Occipital lobe (tissue), 2 donors: ENCODE results near the gene SSPN. TPM values are rescaled to one million over a fixed set of nuclear protein-coding genes. Genes with fewer than 3 reads are reported as not detected.

ENCODE experiments used
- DNase-seq: peaks from one replicate; lab custom pipeline; 2025; lab: John Stamatoyannopoulos, UW
- total RNA-seq: library from RNA; depleted of rRNA; stranded (reverse); fragments of >200 nt; gene quantifications from one replicate; pipeline ENCODE4 v1.2.3, GENCODE V29; 2014

SSPN gene, protein sequence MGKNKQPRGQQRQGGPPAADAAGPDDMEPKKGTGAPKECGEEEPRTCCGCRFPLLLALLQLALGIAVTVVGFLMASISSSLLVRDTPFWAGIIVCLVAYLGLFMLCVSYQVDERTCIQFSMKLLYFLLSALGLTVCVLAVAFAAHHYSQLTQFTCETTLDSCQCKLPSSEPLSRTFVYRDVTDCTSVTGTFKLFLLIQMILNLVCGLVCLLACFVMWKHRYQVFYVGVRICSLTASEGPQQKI
- total RNA-seq: 3.7 TPM

DNA sequence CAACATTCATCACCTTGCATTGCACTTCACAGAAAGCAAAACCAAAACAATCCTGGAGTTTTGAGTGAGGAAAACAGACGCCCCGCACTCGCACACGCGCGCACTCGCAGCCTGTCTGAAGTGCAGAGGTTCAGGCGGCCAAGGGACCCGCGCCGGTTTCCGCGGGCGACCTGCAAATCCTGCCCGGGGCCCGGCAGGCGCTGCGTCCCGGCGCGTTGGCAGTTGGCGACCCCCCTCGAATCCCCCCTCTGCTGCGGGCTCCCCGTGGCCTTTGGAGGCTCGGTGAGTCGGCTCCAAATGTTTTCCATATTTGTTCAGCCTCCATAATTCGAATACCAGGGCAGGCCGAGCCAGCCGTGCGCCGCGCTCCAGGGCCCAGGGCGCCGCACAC, at the start of gene SSPN:
TSS of gene SSPN (plus strand) at position 324 of the 391 bp plus-strand sequence. CDS start 100 bp downstream, outside the sequence.
- DNase-seq: peak; percentile 64

DNA sequence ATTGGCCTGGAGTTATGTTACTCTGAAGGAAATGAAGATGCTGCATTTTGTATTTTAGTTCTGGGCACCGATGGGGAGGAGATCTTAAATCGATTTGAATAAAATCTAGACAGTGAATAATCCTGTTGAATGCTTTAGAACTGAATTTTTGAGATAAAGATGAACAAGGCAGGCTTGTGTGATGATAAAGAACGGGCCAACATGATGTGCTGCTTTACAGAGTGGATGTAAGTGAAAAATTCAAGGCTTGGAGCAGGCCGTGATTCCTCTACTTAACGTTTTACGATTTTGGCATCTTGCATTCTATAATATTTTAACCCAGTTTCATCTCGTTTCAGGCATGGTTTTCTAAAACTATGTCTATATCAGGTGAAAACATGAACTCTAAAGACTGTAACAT, 47.1 kb upstream of the SSPN start:
- DNase-seq: no peak

DNA sequence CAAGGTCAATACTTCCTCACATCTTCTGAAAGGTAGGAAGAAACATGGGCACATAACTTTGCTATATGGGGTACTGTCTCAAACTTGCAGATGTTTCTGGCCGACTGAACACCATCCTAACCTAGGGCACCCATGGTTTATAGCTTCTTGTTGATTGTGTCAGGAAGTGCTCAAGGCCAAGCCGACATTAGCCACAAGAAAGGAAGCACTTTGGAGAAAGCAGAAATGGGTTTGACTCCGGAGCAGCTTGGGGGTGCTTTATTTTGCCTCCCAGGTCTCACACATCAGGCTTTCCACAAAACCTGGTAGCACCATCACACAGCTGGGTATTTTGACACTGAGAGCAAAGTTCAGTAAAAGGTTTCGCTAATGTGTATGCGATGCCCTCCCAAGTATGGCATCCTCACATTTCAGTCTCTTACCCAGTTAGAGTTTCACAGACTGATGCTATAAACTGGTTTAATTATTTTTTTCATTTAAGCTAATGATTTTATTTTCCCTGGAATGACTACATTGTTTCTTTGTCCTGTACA, 45.3 kb upstream of the SSPN start:
- no peak for DNase-seq

DNA sequence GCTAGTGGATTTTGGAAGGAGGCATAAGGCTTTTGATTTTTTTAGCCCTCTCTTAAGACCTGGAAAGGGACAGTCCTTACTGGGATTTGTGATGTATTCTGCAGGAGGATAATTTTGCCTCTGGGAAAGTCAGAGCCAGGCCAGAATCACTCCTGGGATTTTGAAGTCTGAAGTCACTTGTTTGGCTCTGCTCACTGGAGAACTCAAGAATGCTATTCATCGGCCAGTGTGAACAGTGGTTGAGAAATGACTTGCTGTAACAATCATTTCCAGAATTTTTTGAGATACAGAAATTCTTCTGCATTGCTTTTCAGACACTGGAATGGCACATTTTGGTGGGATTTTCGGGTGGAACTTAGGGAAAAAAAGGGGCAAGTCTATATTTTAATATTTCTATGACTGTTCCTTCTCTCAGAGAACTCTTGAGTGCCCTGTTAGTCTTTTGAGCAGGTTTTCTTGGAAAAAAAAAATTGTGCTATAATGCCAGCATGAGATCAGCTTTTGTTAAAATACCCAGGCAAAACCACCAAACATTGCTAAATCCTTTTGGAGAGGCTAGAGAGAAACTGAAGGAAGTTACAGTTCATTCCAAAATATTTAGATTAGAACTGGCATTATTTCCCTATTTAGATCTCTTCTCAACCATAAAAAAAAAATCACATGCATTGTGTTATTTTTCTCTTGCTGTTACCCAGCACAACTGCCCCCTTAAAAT, 44.5 kb upstream of the SSPN start:
- no peak for DNase-seq

DNA sequence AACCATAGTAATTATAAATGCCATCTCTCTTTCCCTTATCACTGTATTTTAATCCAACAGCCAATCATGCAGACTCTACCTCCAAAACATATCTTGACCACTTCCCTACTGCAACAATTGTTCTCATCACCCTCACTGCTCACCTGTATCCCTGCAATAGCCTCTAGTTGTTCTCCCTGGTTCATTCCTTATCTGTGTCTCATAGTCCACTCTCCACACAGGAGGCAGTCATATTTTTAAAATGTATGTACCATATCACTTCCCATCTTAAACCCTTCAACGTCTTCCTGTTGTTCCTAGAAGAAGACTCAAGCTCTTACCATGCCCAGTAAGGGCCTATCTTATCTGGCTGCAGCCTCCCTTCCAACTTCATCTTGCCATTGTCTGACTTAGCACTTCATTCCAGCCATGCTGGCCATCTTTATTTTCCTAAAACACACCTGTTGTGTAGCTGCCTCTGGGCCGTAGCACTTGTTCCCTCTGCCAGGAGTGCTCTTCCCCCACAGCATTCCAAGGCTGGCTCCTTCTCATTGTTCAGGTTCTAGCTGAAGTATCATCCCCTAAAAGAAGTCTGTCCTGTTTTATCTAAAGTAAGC, 42.8 kb upstream of the SSPN start:
- no peak for DNase-seq

DNA sequence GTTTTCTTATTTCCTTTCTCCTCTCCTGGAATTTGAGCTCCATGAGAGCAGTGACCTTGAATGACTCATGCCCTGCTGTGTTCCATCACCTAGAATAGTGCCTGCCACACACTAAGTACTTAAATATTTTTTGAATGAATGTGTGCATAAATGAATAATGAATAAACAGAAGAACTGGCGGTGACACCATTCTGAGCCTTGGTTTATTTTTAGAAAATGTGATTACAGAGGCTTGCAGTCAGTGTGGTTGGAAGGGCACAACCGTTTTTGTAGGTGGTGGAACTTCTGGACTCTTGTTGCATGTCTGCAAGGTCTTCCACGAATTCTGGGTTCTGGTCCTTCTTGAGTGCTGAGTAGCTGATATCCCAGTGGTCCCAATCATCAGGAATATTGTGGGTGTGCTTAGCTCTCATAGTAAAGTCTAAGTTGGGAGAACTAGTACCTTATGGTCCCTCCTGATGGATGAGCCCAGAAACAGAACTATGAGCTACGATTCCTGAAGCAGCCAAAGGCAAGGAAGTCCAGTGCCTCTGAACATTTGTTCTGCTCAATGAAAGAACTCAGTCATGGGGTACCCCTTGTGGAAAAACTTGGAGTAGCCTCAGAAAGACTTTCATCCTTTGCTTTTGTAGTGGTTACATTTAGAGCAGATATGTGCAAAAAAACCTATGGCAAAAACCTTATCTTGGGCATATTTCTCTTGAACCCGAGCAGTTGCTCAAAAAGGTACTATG, 41.8 kb upstream of the SSPN start:
- no peak for DNase-seq

DNA sequence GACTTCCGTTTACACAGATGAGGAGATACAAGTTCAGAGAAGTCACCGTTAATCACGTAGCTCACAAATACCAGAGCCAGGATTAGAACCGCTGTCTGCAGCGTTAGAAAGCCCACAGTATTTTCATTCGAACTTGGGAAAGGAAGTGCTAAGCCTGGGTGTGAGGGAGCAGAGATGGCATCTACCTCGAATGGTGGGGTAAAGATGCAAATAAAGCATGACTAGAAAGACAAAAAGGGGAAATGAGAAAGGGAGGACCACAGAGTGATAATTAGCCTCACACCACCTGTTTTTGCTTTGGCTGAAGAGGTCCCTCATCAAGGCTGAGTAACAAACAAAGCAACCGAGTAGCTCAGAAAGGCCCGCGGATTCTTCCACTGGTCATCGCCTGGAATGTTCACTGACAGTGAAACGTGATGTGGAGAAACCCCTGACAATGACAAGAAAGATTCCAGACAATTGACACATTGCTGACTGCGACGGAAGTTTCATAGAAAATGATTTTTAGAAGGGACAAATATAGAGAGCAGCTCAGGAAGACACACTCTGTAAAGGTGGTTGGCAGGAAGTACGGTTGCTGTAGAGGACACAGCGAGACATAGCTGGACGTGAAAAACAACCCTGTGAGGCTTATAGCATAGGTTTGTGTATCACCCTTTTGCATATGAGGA, 39.0 kb upstream of the SSPN start:
- no peak for DNase-seq

DNA sequence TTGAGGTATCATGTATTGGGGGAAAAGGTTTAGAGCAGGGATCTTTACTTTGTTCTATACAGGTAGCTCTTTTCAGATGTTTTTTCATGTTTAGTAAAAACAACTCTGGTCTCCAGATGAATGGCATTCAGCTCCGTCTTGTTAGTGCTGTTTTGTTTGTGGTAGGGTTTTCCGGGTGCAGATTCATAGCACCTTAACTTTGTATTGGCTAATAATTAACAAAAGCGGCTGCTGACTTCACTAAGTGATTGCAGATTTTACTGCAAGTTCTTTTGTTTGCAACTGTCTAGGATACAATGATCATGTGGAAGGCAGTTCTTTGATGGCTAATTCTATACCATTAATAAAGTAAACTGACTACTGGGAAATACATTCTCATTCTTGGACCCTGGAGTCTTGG, 38.4 kb upstream of the SSPN start:
- no peak for DNase-seq

DNA sequence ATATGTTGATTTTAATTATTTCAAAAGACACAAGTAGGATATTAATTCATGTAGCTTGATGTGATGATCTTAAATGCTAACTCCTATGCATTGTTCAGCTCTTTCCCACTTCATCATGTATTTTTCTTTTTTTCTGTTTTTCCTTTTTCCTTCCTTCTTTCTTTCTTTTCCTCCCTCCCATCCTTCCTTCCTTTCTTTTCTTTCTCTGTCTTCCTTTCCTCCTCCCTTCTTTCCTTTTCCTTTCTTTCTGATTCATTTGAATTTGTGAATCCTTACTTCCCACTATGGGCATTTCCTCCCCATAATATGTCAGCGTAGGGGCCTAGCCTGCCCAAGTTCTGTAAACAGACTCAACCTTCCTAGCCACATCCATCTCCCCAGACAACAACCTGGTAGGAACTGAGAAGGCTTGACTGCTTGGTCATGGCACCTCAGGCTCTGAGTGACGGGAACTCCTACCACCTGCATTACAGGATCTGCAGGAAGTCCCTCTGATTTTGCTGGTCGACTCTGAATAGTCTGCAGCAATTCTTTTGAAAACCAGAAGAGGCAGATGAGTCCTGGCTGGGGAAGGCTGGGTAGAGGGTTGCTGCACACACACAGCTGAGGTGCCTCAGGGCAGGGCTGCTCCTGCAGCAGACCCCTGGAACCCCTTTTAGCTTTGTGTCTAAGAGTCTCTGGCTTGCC, 37.2 kb upstream of the SSPN start:
- no peak for DNase-seq

DNA sequence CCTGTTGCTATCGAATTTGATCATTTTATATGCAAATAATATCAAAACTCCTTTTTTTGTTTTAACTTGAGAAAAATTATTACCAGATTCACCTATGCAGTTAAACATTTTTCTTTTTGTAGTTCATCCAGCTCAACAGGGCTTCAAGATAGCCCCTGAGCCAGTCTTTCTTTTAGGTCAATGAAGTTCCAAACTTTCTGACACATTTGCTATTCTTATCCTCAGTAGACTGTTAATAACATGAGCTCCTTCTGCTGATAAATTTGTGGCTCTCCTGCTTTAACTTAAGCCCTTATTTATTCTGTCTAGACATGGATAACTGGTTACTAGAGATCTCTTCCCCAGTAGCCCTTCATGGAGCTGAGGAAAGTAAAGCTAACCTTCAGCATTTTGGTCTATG, 33.2 kb upstream of the SSPN start:
- DNase-seq: no peak

DNA sequence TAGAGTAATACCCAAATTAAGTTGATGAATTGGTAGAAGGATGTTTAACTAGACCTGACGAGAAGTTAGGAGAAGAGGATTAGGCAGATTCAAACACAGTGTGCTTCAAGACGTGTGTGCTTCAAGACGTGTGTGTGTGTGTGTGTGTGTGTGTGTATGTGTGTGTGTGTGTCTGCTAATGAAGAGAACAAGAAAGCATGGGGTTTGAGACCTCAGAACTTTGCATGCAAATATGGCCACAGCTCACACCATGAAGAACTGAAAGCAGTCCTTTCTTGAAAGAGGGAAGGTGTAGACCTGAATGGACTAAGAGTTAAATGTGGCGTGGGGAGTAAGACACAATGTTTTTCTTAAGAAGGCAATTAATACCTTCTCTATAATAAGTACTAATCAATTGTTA, 32.5 kb upstream of the SSPN start:
- no peak for DNase-seq

DNA sequence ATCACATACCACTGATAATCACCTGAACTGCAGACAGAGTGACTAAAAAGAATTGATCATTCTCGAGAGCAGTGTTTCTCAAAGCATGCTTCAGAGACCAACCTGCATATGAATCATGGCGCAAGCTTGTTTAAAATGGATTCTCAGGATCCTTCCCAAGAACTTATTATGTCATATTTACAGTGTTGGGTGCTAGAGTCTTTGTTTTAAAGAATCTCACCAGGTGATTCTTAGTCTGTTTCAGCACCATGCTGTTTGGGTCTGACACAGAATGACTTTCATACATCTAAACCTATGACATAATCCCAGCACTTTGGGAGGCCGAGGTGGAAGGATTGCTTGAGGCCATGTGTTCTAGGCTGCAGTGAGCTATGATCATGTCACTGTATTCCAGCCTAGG, 31.3 kb upstream of the SSPN start:
- no peak for DNase-seq

DNA sequence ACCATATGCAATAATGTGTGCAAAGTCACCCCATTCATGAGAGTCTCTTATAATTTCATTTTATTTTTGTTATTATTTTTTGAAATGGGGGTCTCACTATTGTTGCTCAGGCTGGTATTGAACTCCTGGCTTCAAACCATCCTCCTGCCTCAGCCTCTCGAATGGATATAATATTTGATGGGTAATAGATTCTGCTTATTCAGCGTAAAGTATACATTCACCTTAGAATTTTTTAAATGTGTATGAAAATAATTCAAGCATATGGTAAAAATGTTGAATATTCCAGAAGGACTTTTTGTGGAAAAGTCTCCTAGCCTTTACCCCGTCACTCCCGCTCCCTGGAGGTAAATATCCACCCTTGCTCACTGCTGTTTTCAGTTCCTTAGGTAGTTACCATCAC, 23.4 kb upstream of the SSPN start:
- no peak for DNase-seq

DNA sequence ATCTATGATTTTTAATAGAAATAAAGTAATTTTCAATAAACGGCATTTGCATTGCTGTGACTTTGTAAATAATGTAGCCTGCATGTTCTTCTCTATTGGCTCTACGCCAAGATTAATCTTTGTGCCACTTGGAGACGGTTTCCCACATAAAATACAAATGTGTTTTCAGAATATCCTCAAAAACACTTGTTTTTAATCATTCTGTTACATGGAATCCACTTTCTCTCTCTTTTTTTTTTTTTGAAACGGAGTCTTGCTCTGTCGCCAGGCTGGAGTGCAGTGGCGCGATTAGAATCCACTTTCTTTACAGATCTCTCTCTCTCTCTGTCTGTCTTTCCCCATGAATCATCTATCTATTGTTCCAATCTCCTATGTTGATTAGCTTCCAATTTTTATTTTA, 22.8 kb upstream of the SSPN start:
- DNase-seq: no peak

DNA sequence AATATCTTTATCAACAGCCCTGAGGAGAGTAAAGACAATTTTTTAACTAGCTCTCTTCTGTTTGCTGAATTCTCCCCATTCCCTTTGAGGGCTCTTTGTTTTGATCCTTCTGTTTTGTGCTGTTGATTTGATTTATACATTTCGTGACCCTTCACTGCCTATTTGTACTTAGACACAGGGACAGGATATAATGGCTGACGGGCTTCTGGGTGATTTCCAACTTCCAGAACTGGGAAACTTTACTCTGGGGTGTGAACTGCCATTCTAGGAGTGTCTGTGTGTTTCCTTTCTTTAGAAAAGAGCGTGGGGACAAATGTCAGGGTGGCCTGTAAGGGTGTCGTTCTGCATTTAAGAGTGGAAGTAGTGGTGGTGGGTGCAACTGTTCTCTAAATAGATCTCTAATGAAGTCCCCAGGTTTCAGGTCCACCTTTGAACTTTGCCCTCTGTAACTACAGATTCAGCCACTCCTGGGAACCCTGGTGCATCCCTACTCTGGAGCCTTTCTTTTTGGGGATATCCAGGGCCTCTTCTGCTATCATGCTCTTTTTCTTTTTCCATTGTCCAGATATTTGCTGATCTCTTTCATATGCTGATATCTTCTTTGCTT, 22.3 kb upstream of the SSPN start:
- no peak for DNase-seq

DNA sequence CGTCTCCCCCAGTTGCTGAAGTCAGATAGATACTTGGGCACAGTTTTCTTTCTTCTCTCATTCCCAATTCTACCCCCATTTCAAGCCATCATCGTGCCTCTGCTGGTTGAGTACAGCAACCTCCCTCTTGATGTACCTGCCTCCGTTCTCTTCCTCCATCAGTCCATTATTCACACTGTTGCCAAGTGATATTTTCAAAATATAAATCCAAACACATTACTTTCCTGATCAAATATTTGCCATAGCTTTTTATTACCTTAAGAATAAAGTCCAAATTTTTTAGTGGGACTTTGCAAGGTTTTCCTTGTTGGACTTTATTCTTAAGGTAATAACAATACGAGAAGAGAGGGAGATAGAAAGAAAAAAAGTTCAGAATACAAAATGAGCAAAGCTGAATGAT, 18.6 kb upstream of the SSPN start:
- DNase-seq: no peak

DNA sequence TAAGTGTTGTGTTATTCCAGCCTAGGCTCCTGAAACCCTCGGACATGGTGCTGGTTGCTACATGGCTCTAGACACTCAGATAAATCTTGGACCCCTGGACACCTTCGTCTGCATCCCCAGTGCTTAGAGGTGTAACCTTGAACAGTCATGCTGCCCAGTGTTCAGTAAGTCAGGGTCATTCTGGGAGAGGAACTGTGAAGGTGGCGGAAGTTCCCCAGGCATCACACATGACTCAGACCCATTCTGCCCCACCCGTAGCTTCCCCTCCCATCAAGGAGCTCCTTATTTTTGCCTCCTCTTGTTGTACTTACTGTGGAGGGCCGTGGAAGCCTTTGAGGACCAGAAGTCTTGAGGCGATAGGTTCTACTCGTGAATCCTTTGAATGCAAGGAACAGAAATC, 18.1 kb upstream of the SSPN start:
- no peak for DNase-seq

DNA sequence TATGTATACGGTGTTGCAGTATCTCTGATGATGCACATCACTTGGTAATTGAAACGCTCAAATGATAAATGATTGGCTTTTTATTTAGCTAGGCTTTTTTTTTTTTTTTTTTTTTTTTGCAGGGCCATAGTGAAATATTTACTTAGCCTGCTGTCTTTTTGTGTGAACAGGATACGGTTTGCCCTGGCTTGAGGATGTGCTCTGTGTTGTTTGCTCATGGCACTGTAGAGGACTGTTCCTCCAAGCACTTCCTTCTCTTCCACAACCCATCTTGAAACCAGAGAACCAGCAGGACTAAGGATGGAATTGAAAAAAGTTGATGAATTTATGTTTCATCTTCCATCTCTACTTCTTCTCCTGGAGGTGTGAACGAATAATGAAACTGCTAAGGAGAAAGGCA, 15.5 kb upstream of the SSPN start:
- DNase-seq: no peak

DNA sequence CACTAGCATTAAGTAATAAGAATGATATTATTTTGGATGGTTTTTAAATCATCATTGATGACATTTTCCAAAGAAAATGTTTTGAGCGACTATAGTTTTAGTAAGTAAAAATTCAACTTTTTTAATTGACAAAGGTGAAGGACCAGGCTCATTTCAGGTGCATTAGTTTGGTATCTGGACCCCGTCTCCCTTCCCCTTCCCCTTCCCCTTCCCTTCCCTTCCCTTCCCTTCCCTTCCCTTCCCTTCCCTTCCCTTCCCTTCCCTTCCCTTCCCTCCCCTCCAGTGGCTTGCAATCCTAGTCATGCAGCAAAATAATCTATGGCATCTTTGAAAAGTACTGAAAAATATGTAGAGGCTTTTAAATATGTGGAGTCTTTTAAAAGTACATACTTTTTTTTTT, 13.0 kb upstream of the SSPN start:
- no peak for DNase-seq

DNA sequence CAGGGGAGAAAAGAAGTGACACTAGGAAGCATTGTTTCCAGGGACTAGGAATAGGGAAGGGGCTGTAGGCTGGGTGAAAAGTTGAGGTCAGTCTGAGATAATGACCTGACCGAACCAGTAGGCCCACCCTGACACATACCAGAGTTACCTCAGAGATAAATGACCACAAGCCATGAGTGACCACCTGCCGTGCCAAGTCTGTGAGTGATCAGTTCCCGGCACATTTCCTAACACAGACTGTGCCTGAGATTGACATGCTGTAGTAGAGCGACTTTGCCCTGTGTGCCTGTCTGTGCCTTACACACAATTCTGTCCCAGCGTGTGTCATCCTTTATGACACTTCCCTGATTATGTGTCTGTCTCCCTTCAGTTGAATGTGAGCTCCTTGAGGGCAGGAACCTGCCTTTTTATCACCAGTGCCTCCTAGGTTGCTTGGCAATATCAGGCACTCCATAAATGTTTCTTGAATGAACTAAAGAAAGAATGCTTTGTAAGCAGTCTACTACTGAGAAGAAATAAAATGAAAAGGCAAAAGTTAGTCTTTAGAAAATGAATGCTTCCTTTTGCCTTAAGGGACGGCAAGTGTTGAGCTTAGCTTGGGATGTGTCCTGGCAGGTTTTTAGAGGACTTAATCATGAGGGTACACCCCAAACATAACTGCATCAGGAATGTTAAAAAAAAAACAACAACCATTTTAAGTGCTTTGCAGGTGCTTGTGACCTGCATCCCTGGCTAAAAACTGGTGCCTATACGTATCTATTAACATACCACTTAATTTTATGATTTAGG, 9.6 kb upstream of the SSPN start:
- no peak for DNase-seq
